ENCODE results near the gene RPS19.

DNA sequence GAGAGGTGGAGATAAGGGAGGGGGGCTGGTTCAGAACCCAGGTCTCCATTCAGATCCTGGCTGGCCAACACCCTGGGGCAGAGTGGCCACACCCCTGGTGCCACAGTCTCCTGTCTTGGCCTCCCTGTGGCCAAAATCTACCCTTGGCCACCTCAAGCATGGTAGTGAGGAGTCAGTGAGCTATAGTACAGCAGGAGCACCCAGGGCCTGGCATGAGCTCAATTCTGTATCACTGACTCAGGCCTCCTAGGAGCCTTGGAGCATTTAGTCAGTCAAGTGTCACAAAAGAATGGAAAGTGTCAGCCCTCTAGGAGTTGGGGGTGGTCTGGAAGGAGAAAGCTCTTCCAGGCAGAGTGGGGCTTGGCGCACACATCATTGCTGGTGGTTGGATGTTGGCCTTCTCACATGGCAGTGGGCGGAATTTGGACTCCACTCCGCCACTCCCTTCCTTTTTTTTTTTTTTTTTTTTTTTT, 10.4 kb downstream of the RPS19 start:
- TF ChIP-seq, protein P1, sequence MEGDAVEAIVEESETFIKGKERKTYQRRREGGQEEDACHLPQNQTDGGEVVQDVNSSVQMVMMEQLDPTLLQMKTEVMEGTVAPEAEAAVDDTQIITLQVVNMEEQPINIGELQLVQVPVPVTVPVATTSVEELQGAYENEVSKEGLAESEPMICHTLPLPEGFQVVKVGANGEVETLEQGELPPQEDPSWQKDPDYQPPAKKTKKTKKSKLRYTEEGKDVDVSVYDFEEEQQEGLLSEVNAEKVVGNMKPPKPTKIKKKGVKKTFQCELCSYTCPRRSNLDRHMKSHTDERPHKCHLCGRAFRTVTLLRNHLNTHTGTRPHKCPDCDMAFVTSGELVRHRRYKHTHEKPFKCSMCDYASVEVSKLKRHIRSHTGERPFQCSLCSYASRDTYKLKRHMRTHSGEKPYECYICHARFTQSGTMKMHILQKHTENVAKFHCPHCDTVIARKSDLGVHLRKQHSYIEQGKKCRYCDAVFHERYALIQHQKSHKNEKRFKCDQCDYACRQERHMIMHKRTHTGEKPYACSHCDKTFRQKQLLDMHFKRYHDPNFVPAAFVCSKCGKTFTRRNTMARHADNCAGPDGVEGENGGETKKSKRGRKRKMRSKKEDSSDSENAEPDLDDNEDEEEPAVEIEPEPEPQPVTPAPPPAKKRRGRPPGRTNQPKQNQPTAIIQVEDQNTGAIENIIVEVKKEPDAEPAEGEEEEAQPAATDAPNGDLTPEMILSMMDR (IDR thresholded peaks at IDR 0.05): no peak
- TF ChIP-seq POLR2A (IDR thresholded peaks at IDR 0.05; ENCODE audit: low read depth): no peak

Data from esophagus muscularis mucosa (tissue), 3 donors.